ENCODE measurements around the gene LRRC26.

Gene LRRC26

GRCh38 chr9:137182836-137183235, 13.0 kb upstream of the LRRC26 start:
- no peak for DNase-seq (ENCODE audit: low read depth in 1 of 2, low spot score in 1 of 2)
- Histone ChIP-seq H3K27me3 (ENCODE audit: insufficient read depth, poor library complexity, severe bottlenecking) (no peaks in the 10 kb centered on the region), H3K4me3 (replicated peaks; ENCODE audit: insufficient read depth, low read length) (no peak overlapping the region), H3K27ac (replicated peaks) (no peak overlapping the region)
- TF ChIP-seq POLR2AphosphoS5 (IDR thresholded peaks at IDR 0.05; ENCODE audit: low read depth) (no peak), SPI1 (IDR thresholded peaks at IDR 0.05; ENCODE audit: borderline replicate concordance, low read depth) (no peak), CTCF (IDR thresholded peaks at IDR 0.05; ENCODE audit: insufficient read depth, low read length) (no peak), REST (IDR thresholded peaks at IDR 0.05; ENCODE audit: insufficient replicate concordance, low read depth) (no peak), GABPA (IDR thresholded peaks at IDR 0.05; ENCODE audit: low read depth) (no peak)

DNA sequence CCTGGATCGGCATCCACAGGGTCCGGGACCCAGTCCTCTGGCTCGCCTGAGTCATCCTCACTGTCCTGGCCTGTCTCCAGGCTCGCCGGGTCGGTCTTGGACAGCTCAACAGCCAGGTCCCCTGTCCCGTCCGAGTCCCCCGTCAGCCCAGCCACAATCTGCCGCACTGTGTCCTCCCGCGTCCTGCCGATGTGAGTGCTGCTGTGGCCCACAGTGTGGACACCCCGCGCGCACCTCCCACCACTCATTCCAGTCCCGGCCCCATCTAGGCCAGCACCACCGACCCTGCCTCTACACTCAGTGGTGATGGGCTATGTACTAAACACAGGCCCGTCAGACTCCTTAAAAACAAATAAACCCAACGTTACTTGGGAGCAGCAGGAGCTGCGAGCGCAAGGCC, 11.8 kb upstream of the LRRC26 start:
- DNase-seq (ENCODE audit: low read depth in 1 of 2, low spot score in 1 of 2): no peak
- Histone ChIP-seq H3K27ac (replicated peaks) (no peak overlapping the region), H3K27me3 (ENCODE audit: insufficient read depth, poor library complexity, severe bottlenecking) (no peaks in the 10 kb centered on the region), H3K4me3 (replicated peaks; ENCODE audit: insufficient read depth, low read length) (no peak overlapping the region)
- TF ChIP-seq GABPA (IDR thresholded peaks at IDR 0.05; ENCODE audit: low read depth) (no peak), CTCF (IDR thresholded peaks at IDR 0.05; ENCODE audit: insufficient read depth, low read length) (no peak), POLR2AphosphoS5 (IDR thresholded peaks at IDR 0.05; ENCODE audit: low read depth) (no peak), REST (IDR thresholded peaks at IDR 0.05; ENCODE audit: insufficient replicate concordance, low read depth) (no peak), SPI1 (IDR thresholded peaks at IDR 0.05; ENCODE audit: borderline replicate concordance, low read depth) (no peak)

DNA sequence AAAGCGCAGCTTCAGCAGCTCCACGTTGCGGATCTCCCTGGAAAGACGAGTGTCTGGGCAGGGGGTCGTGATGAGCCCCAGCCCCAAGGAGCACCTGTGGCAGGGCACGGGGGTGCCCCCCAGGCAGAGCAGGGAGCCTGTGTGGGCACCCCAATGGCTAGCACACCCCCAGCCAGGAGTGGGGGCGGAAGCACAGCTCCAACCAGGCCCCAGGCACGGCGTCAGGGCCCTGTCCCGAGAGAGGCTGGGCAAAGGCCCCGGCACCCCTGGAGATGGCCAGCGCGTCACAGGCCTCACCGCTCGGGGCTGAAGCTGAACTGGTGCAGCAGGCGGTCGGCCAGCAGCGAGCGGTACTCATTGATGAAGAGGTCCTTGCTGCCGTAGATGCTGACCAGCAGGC, 10.6 kb upstream of the LRRC26 start:
- H3K27me3 ChIP-seq (ENCODE audit: insufficient read depth, poor library complexity, severe bottlenecking): no peaks in the 10 kb centered on the region
- H3K27ac ChIP-seq (replicated peaks): no peak overlapping the region
- no peak for DNase-seq (ENCODE audit: low read depth in 1 of 2, low spot score in 1 of 2)
- TF ChIP-seq GABPA (IDR thresholded peaks at IDR 0.05; ENCODE audit: low read depth) (no peak), SPI1 (IDR thresholded peaks at IDR 0.05; ENCODE audit: borderline replicate concordance, low read depth) (no peak), REST (IDR thresholded peaks at IDR 0.05; ENCODE audit: insufficient replicate concordance, low read depth) (no peak), POLR2AphosphoS5 (IDR thresholded peaks at IDR 0.05; ENCODE audit: low read depth) (no peak), CTCF (IDR thresholded peaks at IDR 0.05; ENCODE audit: insufficient read depth, low read length) (no peak)
- no peak overlapping the region for H3K4me3 ChIP-seq (replicated peaks; ENCODE audit: insufficient read depth, low read length)

All from HL-60 (cell line).